HEK293 (cell line): Measurements from ENCODE around the gene CPXM1.

Experiments
- CTCF ChIA-PET: fragments of 350-600 bp; formaldehyde crosslinking; extraction: SDS; loops from one replicate; lab custom pipeline; 2021; ENCODE audit warnings: antibody characterized with exemption; lab: Yijun Ruan, JAX
- POLR2A ChIA-PET: fragments of 300-600 bp; formaldehyde crosslinking; extraction: SDS; loops from one replicate; lab custom pipeline; 2020; ENCODE audit warnings: antibody characterized with exemption, inconsistent platforms; lab: Yijun Ruan, JAX
- H3K27ac ChIP-seq: fragments of 200-500 bp; sonication (Bioruptor generic); 2 replicates; pipeline ENCODE4 v1.5.1; 2014; ENCODE audit warnings: low read depth, low read length, control low read depth, inconsistent platforms; ENCODE audit errors: extremely low read depth
- H3K36me3 ChIP-seq, 2 experiments: fragments of 200-500 bp in 1 of 2; sonication (Bioruptor generic) in 1 of 2; 1 replicate in 1 of 2; 2 replicates in 1 of 2; pipeline ENCODE4 v1.5.1; 2014 to 2017; ENCODE audit warnings: inconsistent platforms in 2 of 2, low read length in 2 of 2; ENCODE audit not compliant: control insufficient read depth in 2 of 2, insufficient read depth in 1 of 2
- H3K4me1 ChIP-seq: fragments of 200-500 bp; sonication (Bioruptor generic); 2 replicates; pipeline ENCODE4 v1.5.1; 2014; ENCODE audit warnings: mild to moderate bottlenecking, low read length, inconsistent platforms; ENCODE audit not compliant: control insufficient read depth, insufficient read depth
- H3K4me3 ChIP-seq: 2 replicates; pipeline ENCODE4 v1.5.1; 2011; ENCODE audit warnings: low read depth, mild to moderate bottlenecking, control low read depth, low read length, moderate library complexity
- H3K9me3 ChIP-seq: fragments of 200-500 bp; sonication (Bioruptor generic); 2 replicates; pipeline ENCODE4 v1.5.1; 2014; ENCODE audit warnings: low read depth, low read length, inconsistent platforms; ENCODE audit not compliant: control insufficient read depth, insufficient read depth
- AEBP2 ChIP-seq: fragments of 450-650 bp; formaldehyde crosslinking; IDR thresholded peaks from 2 replicates; pipeline ENCODE4 v1.5.1; 2016; ENCODE audit warnings: missing biosample characterization, missing genetic modification characterization, borderline replicate concordance
- IKZF3 ChIP-seq: fragments of 450-650 bp; IDR thresholded peaks from 2 replicates; pipeline ENCODE4 v1.5.0; 2018; ENCODE audit warnings: missing biosample characterization, mild to moderate bottlenecking, missing genetic modification characterization, moderate library complexity
- KLF10 ChIP-seq: fragments of 450-650 bp; IDR thresholded peaks from 2 replicates; pipeline ENCODE4 v1.5.1; 2018; ENCODE audit warnings: missing biosample characterization, mild to moderate bottlenecking, missing genetic modification characterization
- MEIS1 ChIP-seq: sonication (generic); formaldehyde crosslinking; IDR thresholded peaks from 2 replicates; pipeline ENCODE4 v1.8.1; 2022; ENCODE audit warnings: missing genetic modification reagents, mild to moderate bottlenecking, borderline replicate concordance
- PRDM4 ChIP-seq: fragments of 450-650 bp; formaldehyde crosslinking; IDR thresholded peaks from 2 replicates; pipeline ENCODE4 v1.5.1; 2017; ENCODE audit warnings: missing biosample characterization, missing genetic modification characterization
- ZBTB1 ChIP-seq: fragments of 450-650 bp; formaldehyde crosslinking; IDR thresholded peaks from 2 replicates; pipeline ENCODE4 v1.5.1; 2016; ENCODE audit warnings: missing biosample characterization, missing genetic modification characterization
- ZNF121 ChIP-seq: fragments of 450-650 bp; formaldehyde crosslinking; IDR thresholded peaks from 2 replicates; pipeline ENCODE4 v1.5.1; 2016; ENCODE audit warnings: missing biosample characterization, missing genetic modification characterization
- ZNF169 ChIP-seq: fragments of 450-650 bp; formaldehyde crosslinking; IDR thresholded peaks from 2 replicates; pipeline ENCODE4 v1.5.1; 2016; ENCODE audit warnings: missing biosample characterization, missing genetic modification characterization
- ZNF239 ChIP-seq: fragments of 450-650 bp; formaldehyde crosslinking; IDR thresholded peaks from 2 replicates; pipeline ENCODE4 v1.5.1; 2016; ENCODE audit warnings: missing biosample characterization, missing genetic modification characterization
- ZNF280C ChIP-seq: fragments of 450-650 bp; formaldehyde crosslinking; IDR thresholded peaks from 2 replicates; pipeline ENCODE4 v1.5.1; 2016; ENCODE audit warnings: missing biosample characterization, missing genetic modification characterization
- ZNF292 ChIP-seq: fragments of 450-650 bp; formaldehyde crosslinking; IDR thresholded peaks from 2 replicates; pipeline ENCODE4 v1.5.1; 2016; ENCODE audit warnings: low read depth, missing biosample characterization, missing genetic modification characterization, borderline replicate concordance
- ZNF324 ChIP-seq: fragments of 450-650 bp; formaldehyde crosslinking; IDR thresholded peaks from 2 replicates; pipeline ENCODE4 v1.5.1; 2016; ENCODE audit warnings: missing biosample characterization, missing genetic modification characterization
- ZNF335 ChIP-seq: fragments of 450-650 bp; formaldehyde crosslinking; conservative IDR thresholded peaks from 2 replicates; pipeline ENCODE4 v1.5.1; 2016; ENCODE audit warnings: missing biosample characterization, missing genetic modification characterization
- ZNF433 ChIP-seq: fragments of 450-650 bp; formaldehyde crosslinking; IDR thresholded peaks from 2 replicates; pipeline ENCODE4 v1.5.1; 2016; ENCODE audit warnings: missing biosample characterization, missing genetic modification characterization, low read depth
- ZNF555 ChIP-seq: fragments of 450-650 bp; formaldehyde crosslinking; conservative IDR thresholded peaks from 2 replicates; pipeline ENCODE4 v1.5.1; 2017; ENCODE audit warnings: missing biosample characterization, mild to moderate bottlenecking, missing genetic modification characterization, inconsistent platforms
- ZNF560 ChIP-seq: fragments of 450-650 bp; formaldehyde crosslinking; IDR thresholded peaks from 2 replicates; pipeline ENCODE4 v1.5.1; 2017; ENCODE audit warnings: missing biosample characterization, missing genetic modification characterization, borderline replicate concordance
- ZNF596 ChIP-seq: fragments of 450-650 bp; IDR thresholded peaks from 2 replicates; pipeline ENCODE4 v1.5.0; 2018; ENCODE audit warnings: missing biosample characterization, mild to moderate bottlenecking, missing genetic modification characterization, moderate library complexity
- ZNF610 ChIP-seq: fragments of 450-650 bp; formaldehyde crosslinking; IDR thresholded peaks from 2 replicates; pipeline ENCODE4 v1.5.1; 2016; ENCODE audit warnings: missing biosample characterization, missing genetic modification characterization, borderline replicate concordance
- ZNF830 ChIP-seq: fragments of 450-650 bp; IDR thresholded peaks from 2 replicates; pipeline ENCODE4 v1.5.0; 2018; ENCODE audit warnings: missing biosample characterization, missing genetic modification characterization, low read depth, mild to moderate bottlenecking, moderate library complexity

Gene CPXM1

GRCh38 chr20:2798095-2798805 is 2.2 kb downstream of the CPXM1 start (continued):
- TF ChIP-seq ZBTB1 (tag by site-specific recombination) (no peak), KLF10 (no peak), ZNF830 (tag by site-specific recombination) (no peak), ZNF433 (tag by site-specific recombination) (no peak)

GRCh38 chr20:2797136-2797983 is 3.1 kb downstream of the CPXM1 start:
- H3K9me3 ChIP-seq = no peaks in the 10 kb centered on the region
- TF ChIP-seq ZNF596 (tag by site-specific recombination) = no peak
- no peak for TF ChIP-seq ZNF121
- TF ChIP-seq ZNF560 (tag by site-specific recombination) = no peak
- TF ChIP-seq ZNF280C (tag by site-specific recombination) = no peak
- TF ChIP-seq ZNF169 (tag by site-specific recombination) = no peak
- TF ChIP-seq IKZF3 (tag by site-specific recombination) = no peak
- no peak for TF ChIP-seq ZNF239
- no peak for TF ChIP-seq PRDM4 (tag by site-specific recombination)
- no peak for TF ChIP-seq ZNF610
- TF ChIP-seq AEBP2 = no peak
- TF ChIP-seq ZNF292 (tag by site-specific recombination) = no peak
- TF ChIP-seq ZNF324 (tag by site-specific recombination) = no peak
- TF ChIP-seq ZNF335 (tag by site-specific recombination) = no peak
- TF ChIP-seq ZNF555 (tag by site-specific recombination) = no peak
- TF ChIP-seq MEIS1 = no peak
- TF ChIP-seq, all 188 proteins: peak for 0
- CTCF ChIA-PET = no interaction called here
- Histone ChIP-seq H3K4me3 (no peak overlapping the region), H3K27ac (no peak overlapping the region), H3K4me1 (0 out of 2 replicates have a peak, but pooled peaks cover 3% of the 10 kb centered on the region), H3K36me3 (peaks cover 0 to 17% of the 10 kb centered on the region in 2 experiments; a peak in 1 of 3 replicates)
- POLR2A ChIA-PET = no interaction called here
